Measurements from ENCODE around the gene ANKRD42. TPM values are rescaled to one million over a fixed set of nuclear protein-coding genes. Genes with fewer than 3 reads are reported as not detected.

Gene ANKRD42

GRCh38 chr11:83287631-83288030 lies 94.1 kb downstream of the ANKRD42 start:
- no peak overlapping the region for H2AK5ac ChIP-seq (ENCODE audit: low read length)
- H3K18ac ChIP-seq (ENCODE audit: low read length) = no peak overlapping the region
- peaks cover 9% of the 10 kb centered on the region for H3K79me2 ChIP-seq (ENCODE audit: control insufficient read depth, insufficient read depth, low read length)
- no peaks in the 10 kb centered on the region for H3K27me3 ChIP-seq (ENCODE audit: insufficient read depth, low read length, poor library complexity)
- H3K23ac ChIP-seq (ENCODE audit: low read length) = no peak overlapping the region
- no peak overlapping the region for H3K27ac ChIP-seq (ENCODE audit: low read depth, low read length)
- no CpG with 5 or more reads among the region's 6 CpGs for WGBS (ENCODE audit: extremely low coverage, insufficient coverage, low lambda C conversion rate)
- H3K4me2 ChIP-seq (ENCODE audit: low read length) = no peak overlapping the region
- H2BK15ac ChIP-seq (replicated peaks; ENCODE audit: low read depth) = no peak overlapping the region
- H3K56ac ChIP-seq (ENCODE audit: low read length) = no peak overlapping the region
- H3K4me1 ChIP-seq (ENCODE audit: control insufficient read depth, low read depth, low read length) = peaks cover 4% of the 10 kb centered on the region
- no peak overlapping the region for H4K5ac ChIP-seq (ENCODE audit: low read length)
- H4K8ac ChIP-seq (ENCODE audit: low read depth, low read length) = no peak overlapping the region
- H2BK120ac ChIP-seq (ENCODE audit: low read depth, low read length) = no peak overlapping the region
- no peak overlapping the region for H3K4me3 ChIP-seq (ENCODE audit: low read length)
- DNase-seq = no peak
- no peak overlapping the region for H3K9ac ChIP-seq (ENCODE audit: low read length)
- H3K79me1 ChIP-seq (ENCODE audit: low read length) = no peaks in the 10 kb centered on the region
- no peak overlapping the region for H2BK5ac ChIP-seq (ENCODE audit: low read length)
- peak overlapping the region; percentile 37 for H3K4ac ChIP-seq (ENCODE audit: low read depth, low read length)
- no peaks in the 10 kb centered on the region for H3K36me3 ChIP-seq (ENCODE audit: control insufficient read depth, insufficient read depth, low read length)

GRCh38 chr11:83292709-83293456 lies 99.4 kb downstream of the ANKRD42 start:
- no peak overlapping the region for H3K4me2 ChIP-seq (ENCODE audit: low read length)
- H3K79me2 ChIP-seq (ENCODE audit: control insufficient read depth, insufficient read depth, low read length) = no peaks in the 10 kb centered on the region
- peak overlapping the region; percentile 9 for H2AK5ac ChIP-seq (ENCODE audit: low read length)
- peak overlapping the region; percentile 89 for H2BK5ac ChIP-seq (ENCODE audit: low read length)
- H3K4ac ChIP-seq (ENCODE audit: low read depth, low read length) = peak overlapping the region; percentile 55
- no CpG with 5 or more reads among the region's 7 CpGs for WGBS (ENCODE audit: extremely low coverage, insufficient coverage, low lambda C conversion rate)
- H3K4me3 ChIP-seq (ENCODE audit: low read length) = no peak overlapping the region
- no peaks in the 10 kb centered on the region for H3K79me1 ChIP-seq (ENCODE audit: low read length)
- H4K5ac ChIP-seq (ENCODE audit: low read length) = peak overlapping the region; percentile 35
- H3K27me3 ChIP-seq (ENCODE audit: insufficient read depth, low read length, poor library complexity) = no peaks in the 10 kb centered on the region
- no peaks in the 10 kb centered on the region for H3K36me3 ChIP-seq (ENCODE audit: control insufficient read depth, insufficient read depth, low read length)
- H2BK120ac ChIP-seq (ENCODE audit: low read depth, low read length) = peak overlapping the region; percentile 99
- peak overlapping the region; percentile 36 for H2BK15ac ChIP-seq (replicated peaks; ENCODE audit: low read depth)
- H3K4me1 ChIP-seq (ENCODE audit: control insufficient read depth, low read depth, low read length) = peaks cover 14% of the 10 kb centered on the region
- peak overlapping the region; percentile 32 for H3K9ac ChIP-seq (ENCODE audit: low read length)
- H4K8ac ChIP-seq (ENCODE audit: low read depth, low read length) = no peak overlapping the region
- H3K23ac ChIP-seq (ENCODE audit: low read length) = no peak overlapping the region
- peak overlapping the region; percentile 77 for H3K56ac ChIP-seq (ENCODE audit: low read length)
- peak overlapping the region; percentile 94 for H3K18ac ChIP-seq (ENCODE audit: low read length)
- DNase-seq = peak; percentile 94
- peak overlapping the region; percentile 8 for H3K27ac ChIP-seq (ENCODE audit: low read depth, low read length)

- Histone ChIP-seq H4K5ac (ENCODE audit: low read length) (peak overlapping the region; percentile 5), H3K27ac (ENCODE audit: low read depth, low read length) (no peak overlapping the region), H3K4me1 (ENCODE audit: control insufficient read depth, low read depth, low read length) (peaks cover 14% of the 10 kb centered on the region), H3K23ac (ENCODE audit: low read length) (no peak overlapping the region), H2BK15ac (replicated peaks; ENCODE audit: low read depth) (no peak overlapping the region), H2BK5ac (ENCODE audit: low read length) (peak overlapping the region; percentile 56), H3K79me2 (ENCODE audit: control insufficient read depth, insufficient read depth, low read length) (no peaks in the 10 kb centered on the region), H3K56ac (ENCODE audit: low read length) (peak overlapping the region; percentile 36), H2AK5ac (ENCODE audit: low read length) (peak overlapping the region; percentile 80), H3K79me1 (ENCODE audit: low read length) (no peaks in the 10 kb centered on the region), H3K4me3 (ENCODE audit: low read length) (no peak overlapping the region), H3K4me2 (ENCODE audit: low read length) (no peak overlapping the region), H2BK120ac (ENCODE audit: low read depth, low read length) (no peak overlapping the region), H4K8ac (ENCODE audit: low read depth, low read length) (no peak overlapping the region), H3K36me3 (ENCODE audit: control insufficient read depth, insufficient read depth, low read length) (no peaks in the 10 kb centered on the region), H3K27me3 (ENCODE audit: insufficient read depth, low read length, poor library complexity) (no peaks in the 10 kb centered on the region), H3K4ac (ENCODE audit: low read depth, low read length) (peak overlapping the region; percentile 18), H3K18ac (ENCODE audit: low read length) (no peak overlapping the region), H3K9ac (ENCODE audit: low read length) (no peak overlapping the region)
- DNase-seq = no peak
- WGBS (ENCODE audit: extremely low coverage, insufficient coverage, low lambda C conversion rate) = 100% methylated on average over 3 of the region's 4 CpGs
Measured at GRCh38 chr11:83293457-83293774, 99.9 kb downstream of the ANKRD42 start.

- Histone ChIP-seq H3K4me2 (ENCODE audit: low read length) (no peak overlapping the region), H3K27me3 (ENCODE audit: insufficient read depth, low read length, poor library complexity) (no peaks in the 10 kb centered on the region), H2BK5ac (ENCODE audit: low read length) (no peak overlapping the region), H3K79me2 (ENCODE audit: control insufficient read depth, insufficient read depth, low read length) (no peaks in the 10 kb centered on the region), H2AK5ac (ENCODE audit: low read length) (no peak overlapping the region), H3K18ac (ENCODE audit: low read length) (peak overlapping the region; percentile 56), H3K4me1 (ENCODE audit: control insufficient read depth, low read depth, low read length) (peaks cover 14% of the 10 kb centered on the region), H2BK120ac (ENCODE audit: low read depth, low read length) (no peak overlapping the region), H2BK15ac (replicated peaks; ENCODE audit: low read depth) (no peak overlapping the region), H3K4me3 (ENCODE audit: low read length) (no peak overlapping the region), H3K36me3 (ENCODE audit: control insufficient read depth, insufficient read depth, low read length) (no peaks in the 10 kb centered on the region), H3K56ac (ENCODE audit: low read length) (no peak overlapping the region), H3K9ac (ENCODE audit: low read length) (no peak overlapping the region), H4K8ac (ENCODE audit: low read depth, low read length) (no peak overlapping the region), H4K5ac (ENCODE audit: low read length) (no peak overlapping the region), H3K4ac (ENCODE audit: low read depth, low read length) (no peak overlapping the region), H3K27ac (ENCODE audit: low read depth, low read length) (no peak overlapping the region), H3K23ac (ENCODE audit: low read length) (no peak overlapping the region), H3K79me1 (ENCODE audit: low read length) (no peaks in the 10 kb centered on the region)
- peak; percentile 28 for DNase-seq
- whole genome bisulfite sequencing (ENCODE audit: extremely low coverage, insufficient coverage, low lambda C conversion rate) = no CpG with 5 or more reads among the region's 4 CpGs
Measured at GRCh38 chr11:83294208-83294607, 100.7 kb downstream of the ANKRD42 start.

Small RNAs within 50 kb of the gene (small RNA-seq; reads per million reads assigned to genes)
- gene AP000873.5 (ENCODE audit: insufficient read depth) = not detected
